Gastrocnemius medialis (tissue), 4 donors: Measurements from ENCODE around the gene EXOC6. TPM values are rescaled to one million over a fixed set of nuclear protein-coding genes. Genes with fewer than 3 reads are reported as not detected.

Experiments
- ATAC-seq, 2 donors: fragments of 150-250 bp; one replicate each; pipeline ENCODE4 v1.9.1; 2016
- DNase-seq, 2 donors: peaks; one replicate each; pipeline ENCODE4 v3.0.0-alpha.2; 2019
- H3K27ac ChIP-seq, 4 donors: fragments of 200-600 bp; sonication (generic); 1 replicate in 1 of 4; 2 replicates in 3 of 4; pipeline ENCODE4 v1.5.1; 2016 to 2018; ENCODE audit warnings: mild to moderate bottlenecking in 2 of 4, moderate library complexity in 1 of 4
- H3K27me3 ChIP-seq, 3 donors: fragments of 200-600 bp; sonication (generic) in 2 of 3; 1 replicate in 1 of 3; 2 replicates in 2 of 3; pipeline versions ENCODE4 v1.5.1 to v1.6.0; 2016 to 2019; ENCODE audit warnings: mild to moderate bottlenecking in 1 of 3, moderate library complexity in 1 of 3
- H3K36me3 ChIP-seq, 2 donors: fragments of 200-600 bp; sonication (generic) in 1 of 2; one replicate each; pipeline ENCODE4 v1.5.1; 2017 to 2018
- H3K4me1 ChIP-seq, 2 donors: fragments of 200-600 bp; sonication (generic) in 1 of 2; one replicate each; pipeline ENCODE4 v1.5.1; 2016 to 2017; ENCODE audit warnings: mild to moderate bottlenecking in 2 of 2
- H3K4me3 ChIP-seq, 4 donors: fragments of 200-600 bp; sonication (generic) in 3 of 4; 1 replicate in 1 of 4; 2 replicates in 3 of 4; pipeline ENCODE4 v1.5.1; 2016 to 2019; ENCODE audit warnings: mild to moderate bottlenecking in 2 of 4
- H3K9me3 ChIP-seq, 3 donors: fragments of 200-600 bp; sonication (generic) in 2 of 3; 1 replicate in 1 of 3; 2 replicates in 2 of 3; pipeline ENCODE4 v1.5.1; 2016 to 2019
- CTCF ChIP-seq, 5 experiments: fragments of 450-650 bp in 3 of 5; fragments of 200-600 bp in 2 of 5; sonication (generic) in 2 of 5; IDR thresholded peaks in 4 of 5; conservative IDR thresholded peaks in 1 of 5; 1 replicate in 4 of 5; 2 replicates in 1 of 5; pipeline ENCODE4 v1.5.1; 2016 to 2019; ENCODE audit warnings: antibody characterized with exemption in 5 of 5, mild to moderate bottlenecking in 3 of 5, moderate library complexity in 3 of 5
- POLR2A ChIP-seq, 2 donors: fragments of 450-650 bp; IDR thresholded peaks; one replicate each; pipeline ENCODE4 v1.6.1; 2017; ENCODE audit warnings: antibody characterized with exemption in 2 of 2, mild to moderate bottlenecking in 2 of 2, moderate library complexity in 2 of 2
- in situ Hi-C, 4 donors: fragments of 200-750 bp; cut with MboI; loops; one replicate each; pipeline versions ENCODE4 v1.15.0 to v1.8.0; 2017; ENCODE audit warnings: low sequenced_read_pairs in 4 of 4
- intact Hi-C: fragments of 100-400 bp; cut with DNase I; formaldehyde crosslinking; loops from one replicate; pipeline ENCODE4 v1.15.1; 2023; ENCODE audit warnings: low total_unique reads
- total RNA-seq, 4 donors: library from RNA; depleted of rRNA; stranded (reverse); fragments of >200 nt; gene quantifications; one replicate each; pipeline versions ENCODE4 v1.1.0 to v1.2.3, GENCODE V29; 2016

EXOC6 gene
- total RNA-seq, 4 donors from 2014 or later: 11.8 to 16.8 (median 14.6) TPM

- intact Hi-C loops (no loop called here), in situ Hi-C loops (no loop called here)
- TF ChIP-seq CTCF (IDR thresholded peaks at IDR 0.05 in 4 of 5, conservative IDR thresholded peaks at IDR 0.05 in 1 of 5) (no peak), POLR2A (IDR thresholded peaks at IDR 0.05) (no peak)
These were observed 19.7 kb downstream of the EXOC6 start for GRCh38 chr10:92868036-92868435.

GRCh38 chr10:92868557-92868956 is 20.2 kb downstream of the EXOC6 start:
- Histone ChIP-seq H3K27ac (no peak overlapping the region), H3K4me1 (peaks cover 8 to 9% of the 10 kb centered on the region in 2 donors), H3K27me3 (no peaks in the 10 kb centered on the region), H3K4me3 (no peak overlapping the region), H3K36me3 (no peaks in the 10 kb centered on the region), H3K9me3 (no peaks in the 10 kb centered on the region)
- TF ChIP-seq POLR2A (IDR thresholded peaks at IDR 0.05): no peak
- TF ChIP-seq CTCF (IDR thresholded peaks at IDR 0.05 in 4 of 5, conservative IDR thresholded peaks at IDR 0.05 in 1 of 5): no peak
- DNase-seq (no peak), ATAC-seq (no peak)
- intact Hi-C loops: no loop called here
- in situ Hi-C loops: no loop called here

More at GRCh38 chr10:92868036-92868435, 19.7 kb downstream of the EXOC6 start:
- H3K27me3 ChIP-seq: no peaks in the 10 kb centered on the region
- H3K4me1 ChIP-seq: peaks cover 4 to 9% of the 10 kb centered on the region in 2 donors
- H3K36me3 ChIP-seq: no peaks in the 10 kb centered on the region
- ATAC-seq (no peak), DNase-seq (no peak)
- no peaks in the 10 kb centered on the region for H3K9me3 ChIP-seq
- H3K4me3 ChIP-seq: no peak overlapping the region
- no peak overlapping the region for H3K27ac ChIP-seq

- in situ Hi-C loops: loop anchor here in 1 of 4 donors (10.0 kb wide), 1 partner anchor 48 kb away; no protein-coding TSS in a partner anchor
- intact Hi-C loops: no loop called here
- H3K27ac ChIP-seq: no peak overlapping the region
- H3K27me3 ChIP-seq: no peaks in the 10 kb centered on the region
- DNase-seq: no peak
- H3K36me3 ChIP-seq: no peaks in the 10 kb centered on the region
- H3K4me3 ChIP-seq: no peak overlapping the region
- no peaks in the 10 kb centered on the region for H3K9me3 ChIP-seq
- ATAC-seq: no peak
- peaks cover 0 to 15% of the 10 kb centered on the region in 2 donors for H3K4me1 ChIP-seq
- TF ChIP-seq CTCF (IDR thresholded peaks at IDR 0.05 in 4 of 5, conservative IDR thresholded peaks at IDR 0.05 in 1 of 5) (no peak), POLR2A (IDR thresholded peaks at IDR 0.05) (no peak)
These were observed 24.7 kb downstream of the EXOC6 start for GRCh38 chr10:92873029-92873428.

DNA sequence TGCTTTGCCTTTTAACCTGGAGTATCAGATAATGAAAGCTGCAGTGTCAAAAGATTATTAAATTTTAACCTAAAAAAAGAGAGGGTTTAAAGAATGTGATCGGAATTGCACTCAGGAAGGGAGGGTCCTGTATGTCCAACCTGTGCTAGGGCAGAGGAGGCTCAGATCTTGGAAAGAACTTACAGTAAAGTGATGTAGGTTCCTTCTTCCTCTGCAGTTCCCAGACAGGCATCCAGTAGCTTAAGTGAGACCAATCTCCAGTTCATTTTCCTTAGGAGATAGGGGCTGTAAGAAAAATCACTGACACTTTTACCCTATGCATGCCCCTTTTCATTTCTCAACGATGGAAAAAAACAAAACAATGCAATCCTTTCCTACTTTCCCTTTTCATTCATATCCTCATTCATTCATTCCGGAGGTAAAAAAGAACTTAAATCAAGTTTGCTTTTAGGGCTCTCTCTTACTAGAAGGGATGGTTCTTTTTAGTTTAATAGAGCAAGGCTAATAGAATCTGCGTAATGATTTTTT is 28.3 kb downstream of the EXOC6 start:
- intact Hi-C loops: loop anchor here (5.0 kb wide), 1 partner anchor 359 kb away; no protein-coding TSS in a partner anchor
- in situ Hi-C loops: loop anchor here in 1 of 4 donors (10.0 kb wide), 1 partner anchor 52 kb away; no protein-coding TSS in a partner anchor
- ATAC-seq: no peak
- TF ChIP-seq POLR2A (IDR thresholded peaks at IDR 0.05): no peak
- TF ChIP-seq CTCF (IDR thresholded peaks at IDR 0.05 in 4 of 5, conservative IDR thresholded peaks at IDR 0.05 in 1 of 5): no peak
- DNase-seq: no peak
- Histone ChIP-seq H3K27me3 (no peaks in the 10 kb centered on the region), H3K4me3 (no peak overlapping the region), H3K36me3 (no peaks in the 10 kb centered on the region), H3K27ac (no peak overlapping the region), H3K4me1 (peaks cover 12 to 31% of the 10 kb centered on the region in 2 donors), H3K9me3 (no peaks in the 10 kb centered on the region)
